ENCODE results near the gene MRPL11.
"Not testable (repeated sequence)": the region's sequence is repeated elsewhere in the genome, so short reads cannot be mapped to it uniquely, and the experiment has no call there.

The MRPL11 gene

DNA sequence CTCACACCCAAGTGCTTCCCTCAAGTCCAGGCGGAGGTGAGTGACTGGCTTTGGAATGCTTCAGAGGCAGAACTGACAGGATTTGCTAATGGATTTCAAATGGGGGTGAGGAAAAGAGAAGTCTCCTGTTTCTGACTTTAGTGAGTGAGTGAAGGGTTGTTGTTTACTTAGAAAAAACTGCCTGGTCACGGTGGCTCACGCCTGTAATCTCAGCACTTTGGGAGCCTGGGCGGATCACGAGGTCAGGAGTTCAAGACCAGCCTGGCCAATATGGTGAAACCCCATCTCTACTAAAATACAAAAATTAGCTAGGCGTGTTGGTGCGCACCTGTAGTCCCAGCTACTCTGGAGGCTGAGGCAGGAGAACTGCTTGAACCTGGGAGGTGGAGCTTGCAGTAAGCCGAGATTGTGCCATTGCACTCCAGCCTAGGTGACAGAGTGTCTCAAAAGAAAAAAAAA, 6.7 kb downstream of the MRPL11 start:
- DNase-seq (ENCODE audit: low read depth in 4 of 4, low spot score in 1 of 4): not testable (repeated sequence)

GRCh38 chr11:66431287-66431686, 7.4 kb downstream of the MRPL11 start:
- not testable (repeated sequence) for DNase-seq (ENCODE audit: low read depth in 4 of 4, low spot score in 1 of 4)

DNA sequence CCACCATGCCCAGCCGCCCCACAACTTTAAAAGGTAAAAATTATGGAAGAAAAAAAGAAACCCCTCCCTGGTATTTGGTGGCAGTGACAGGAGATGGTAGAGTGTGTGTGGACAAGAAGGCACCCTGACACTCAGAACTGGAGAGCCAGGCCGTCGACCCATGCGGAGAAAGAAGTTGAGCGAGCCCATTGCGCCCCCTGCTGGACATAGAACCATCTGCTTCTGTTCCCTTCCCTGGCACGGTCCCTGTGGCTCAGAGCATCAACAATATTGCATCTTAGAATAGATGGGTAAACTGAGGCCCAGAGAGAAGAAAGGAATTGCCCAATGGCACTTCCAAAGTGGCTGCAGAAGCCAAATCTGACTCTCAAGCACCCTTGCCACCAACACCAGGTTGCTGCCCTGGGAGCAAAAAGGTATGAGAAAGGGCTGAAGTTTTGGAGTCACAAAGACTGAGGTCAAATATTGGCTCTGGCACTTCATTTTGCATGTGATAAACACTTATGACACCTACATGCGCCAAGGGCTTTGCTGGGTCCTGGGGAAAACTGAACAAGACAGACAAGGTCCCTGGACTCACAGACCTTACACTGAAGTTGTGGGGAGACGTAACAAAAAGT, 8.6 kb downstream of the MRPL11 start:
- peak; percentile 63 to 70 (median 70) for DNase-seq (ENCODE audit: low read depth in 4 of 4, low spot score in 1 of 4)

DNA sequence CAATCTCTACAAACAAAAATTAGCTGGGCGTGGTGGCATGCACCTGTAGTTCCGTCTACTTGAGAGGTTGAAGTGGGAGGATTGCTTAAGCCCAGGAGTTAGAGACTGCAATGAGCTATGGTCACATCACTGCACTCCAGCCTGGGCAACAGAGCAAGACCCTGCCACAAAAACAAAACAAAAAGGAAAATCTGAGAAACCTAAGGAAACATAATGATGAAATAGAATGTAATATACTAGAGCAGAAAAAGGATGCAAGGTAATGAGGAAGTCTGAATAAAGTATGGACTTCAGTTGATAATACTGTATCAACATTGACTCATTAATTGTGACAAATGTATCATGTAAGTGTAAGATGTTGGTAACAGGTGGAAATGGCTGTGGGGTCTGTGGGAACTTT, 9.7 kb downstream of the MRPL11 start:
- no peak for DNase-seq (ENCODE audit: low read depth in 4 of 4, low spot score in 1 of 4)

DNA sequence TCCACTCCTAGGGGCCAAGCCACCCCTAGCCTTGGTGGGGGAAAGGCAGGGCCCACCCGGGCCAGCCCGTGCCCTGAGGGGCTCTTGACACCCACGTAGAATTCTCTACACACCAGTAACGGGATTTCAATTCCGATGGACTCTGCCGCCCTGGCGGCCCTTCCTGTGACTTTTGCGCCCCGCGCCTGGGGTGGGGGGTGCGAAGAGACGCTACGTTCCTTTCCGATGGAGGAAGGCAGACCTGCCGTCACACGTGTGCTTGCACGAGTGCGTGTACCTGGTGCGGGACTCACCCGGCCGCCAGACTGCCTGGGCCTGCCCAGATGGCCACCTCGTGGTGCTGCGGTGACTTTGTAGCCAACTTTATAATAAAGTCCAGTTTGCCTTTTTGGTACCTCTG, 12.3 kb downstream of the MRPL11 start:
- DNase-seq (ENCODE audit: low read depth in 4 of 4, low spot score in 1 of 4): no peak

GRCh38 chr11:66421492-66422205, 17.0 kb downstream of the MRPL11 start:
- peak; percentile 74 to 82 (median 78) for DNase-seq (ENCODE audit: low read depth in 4 of 4, low spot score in 1 of 4)

DNA sequence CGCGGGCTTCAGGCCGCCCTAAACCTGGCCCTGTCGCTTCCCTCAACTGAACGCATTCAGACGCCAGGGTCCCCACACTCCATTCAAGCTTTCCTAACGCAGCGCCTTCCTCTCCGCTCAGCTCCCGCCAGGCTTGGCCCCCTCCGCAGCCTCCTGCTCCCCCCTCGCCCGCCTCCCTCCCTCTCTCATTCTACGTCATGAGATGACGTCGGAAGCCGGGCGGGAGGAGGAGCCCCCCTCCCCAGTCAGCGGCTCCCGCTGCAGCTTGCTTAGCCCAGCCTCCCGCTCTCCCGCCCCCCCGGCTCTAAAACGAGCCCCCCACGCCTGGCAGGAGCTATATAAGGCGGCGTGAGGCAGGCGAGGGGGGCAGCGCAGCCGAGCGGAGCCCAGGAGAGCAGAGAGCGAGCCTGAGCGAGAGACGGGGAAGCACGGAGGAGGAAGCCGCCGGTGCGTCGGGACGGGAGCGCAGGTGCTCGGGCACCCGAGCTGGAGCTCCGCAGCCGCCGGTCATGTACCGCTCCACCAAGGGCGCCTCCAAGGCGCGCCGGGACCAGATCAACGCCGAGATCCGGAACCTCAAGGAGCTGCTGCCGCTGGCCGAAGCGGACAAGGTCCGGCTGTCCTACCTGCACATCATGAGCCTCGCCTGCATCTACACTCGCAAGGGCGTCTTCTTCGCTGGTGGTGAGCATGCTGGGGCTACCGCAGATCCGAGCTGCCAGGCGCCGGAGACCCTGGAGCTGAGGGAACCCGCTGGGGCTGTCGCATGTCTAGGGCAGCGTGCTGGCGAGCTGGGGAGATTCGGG, 17.8 kb downstream of the MRPL11 start, which contains the start of gene NPAS4:
Gene NPAS4 (plus strand): TSS at position 365 of the 806 bp plus-strand sequence. CDS start 145 bp downstream, at position 510.
- no peak for DNase-seq (ENCODE audit: low read depth in 4 of 4, low spot score in 1 of 4)

GRCh38 chr11:66419825-66420224, 18.8 kb downstream of the MRPL11 start:
- no peak for DNase-seq (ENCODE audit: low read depth in 4 of 4, low spot score in 1 of 4)

GRCh38 chr11:66418986-66419308, 19.7 kb downstream of the MRPL11 start:
- DNase-seq (ENCODE audit: low read depth in 4 of 4, low spot score in 1 of 4): no peak

- DNase-seq (ENCODE audit: low read depth in 4 of 4, low spot score in 1 of 4): peak; percentile 33 to 70 (median 52)
Measured at GRCh38 chr11:66418168-66418985, 20.3 kb downstream of the MRPL11 start.

GRCh38 chr11:66417000-66417399, 21.6 kb downstream of the MRPL11 start:
- DNase-seq (ENCODE audit: low read depth in 4 of 4, low spot score in 1 of 4): peak in 1 of 4 experiments; percentile 27

- no peak for DNase-seq (ENCODE audit: low read depth in 4 of 4, low spot score in 1 of 4)
Measured at GRCh38 chr11:66415423-66415822, 23.2 kb downstream of the MRPL11 start.

- no peak for DNase-seq (ENCODE audit: low read depth in 4 of 4, low spot score in 1 of 4)
Measured at GRCh38 chr11:66414120-66414934, 24.3 kb downstream of the MRPL11 start.

DNA sequence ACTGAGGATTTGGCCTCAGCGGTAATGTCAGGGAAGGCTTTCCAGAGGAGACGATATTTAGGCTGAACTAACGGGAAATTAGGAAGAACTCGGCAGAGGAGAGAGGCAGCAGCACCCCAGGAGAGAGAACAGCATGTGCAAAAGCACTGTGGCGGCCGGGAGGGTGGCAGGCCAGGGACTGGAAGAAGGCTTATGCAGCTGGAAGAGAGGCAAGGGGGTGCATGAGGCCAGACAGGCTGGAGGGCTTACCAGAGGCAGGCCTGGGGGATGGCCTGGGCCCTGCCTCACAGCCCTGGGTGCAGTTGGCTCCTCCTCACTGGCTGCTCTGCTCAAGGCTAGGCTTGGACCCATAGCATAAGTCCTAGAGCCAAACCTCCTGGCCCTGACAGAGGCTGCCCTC, 25.5 kb downstream of the MRPL11 start:
- DNase-seq (ENCODE audit: low read depth in 4 of 4, low spot score in 1 of 4): no peak

DNA sequence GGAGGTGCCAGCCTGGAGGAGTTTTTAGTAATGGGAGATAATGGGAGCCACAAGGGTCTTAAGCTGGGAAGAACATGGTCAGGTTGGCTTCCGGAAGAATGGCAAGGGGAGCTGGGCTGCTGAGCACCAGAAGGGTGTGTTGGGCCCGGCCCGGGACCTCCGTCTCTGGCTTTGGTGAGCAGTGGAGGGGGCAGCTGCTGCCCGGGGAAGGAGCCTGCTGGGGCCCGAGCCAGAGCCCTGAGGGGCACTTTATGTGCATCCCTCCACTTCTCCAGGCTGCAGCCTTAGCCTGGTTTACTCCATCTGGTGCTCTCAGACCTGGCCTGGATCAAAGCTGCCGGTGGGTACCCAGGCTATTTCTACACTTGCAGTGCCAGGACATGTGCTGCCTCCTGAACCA, 26.5 kb downstream of the MRPL11 start:
- no peak for DNase-seq (ENCODE audit: low read depth in 4 of 4, low spot score in 1 of 4)

- no peak for DNase-seq (ENCODE audit: low read depth in 4 of 4, low spot score in 1 of 4)
Measured at GRCh38 chr11:66411323-66411722, 27.3 kb downstream of the MRPL11 start.

GRCh38 chr11:66410191-66410590, 28.5 kb downstream of the MRPL11 start:
- DNase-seq (ENCODE audit: low read depth in 4 of 4, low spot score in 1 of 4): no peak

- no peak for DNase-seq (ENCODE audit: low read depth in 4 of 4, low spot score in 1 of 4)
Measured at GRCh38 chr11:66409226-66409625, 29.4 kb downstream of the MRPL11 start.

DNA sequence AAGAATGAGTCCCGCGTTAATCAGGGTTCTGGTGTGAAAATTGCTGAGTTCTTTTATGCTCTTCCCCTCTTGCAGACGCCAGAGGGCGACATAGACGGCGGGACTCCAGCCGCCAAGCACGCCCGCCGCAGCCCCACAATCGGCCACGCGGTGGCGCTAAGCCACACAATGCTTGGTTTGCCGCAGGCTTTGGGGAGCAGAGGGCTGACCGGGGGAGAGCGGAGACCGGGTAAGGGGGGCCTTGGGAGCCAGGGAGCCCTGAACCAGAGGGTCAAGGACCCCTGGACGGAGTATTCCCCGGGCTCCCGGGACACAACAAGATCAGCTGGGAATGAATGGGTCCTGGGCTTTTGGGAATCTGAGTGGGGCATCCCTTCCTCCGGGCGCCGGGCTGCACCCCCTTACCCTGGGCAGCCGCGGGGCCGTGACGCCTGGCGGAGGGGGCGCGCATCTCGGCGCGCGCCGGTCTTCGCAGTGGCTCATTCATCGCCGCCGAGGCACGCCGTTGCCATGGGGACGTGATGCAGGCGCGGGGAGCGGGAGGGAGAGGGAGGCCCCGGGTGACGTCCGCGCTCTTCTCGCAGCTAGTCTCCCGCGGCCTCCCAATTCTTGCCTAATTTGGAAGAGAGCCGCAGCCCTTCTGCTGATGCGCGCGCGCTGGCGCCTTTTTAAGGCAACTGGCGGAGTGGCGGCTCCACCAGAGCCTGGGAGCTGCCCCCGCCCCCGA, 30.0 kb downstream of the MRPL11 start:
- peak; percentile 86 to 95 (median 89) for DNase-seq (ENCODE audit: low read depth in 4 of 4, low spot score in 1 of 4)

- no peak for DNase-seq (ENCODE audit: low read depth in 4 of 4, low spot score in 1 of 4)
Measured at GRCh38 chr11:66407651-66408050, 31.0 kb downstream of the MRPL11 start.

Data from stimulated activated CD4-positive, alpha-beta T cell treated with anti-CD3 and anti-CD28 coated beads, Interleukin-1b, Interleukin-23, amount 100 ng/mL, for 24 hours (primary cell).